ENCODE data around the gene ERGIC1.

Gene ERGIC1

GRCh38 chr5:172815631-172816030 is 18.4 kb upstream of the ERGIC1 start:
- no peak for TF ChIP-seq CTCF (IDR thresholded peaks at IDR 0.05; ENCODE audit: insufficient read depth, low read depth, low read length, missing control alignments)
- H3K4me3 ChIP-seq (ENCODE audit: low read length) = no peak overlapping the region
- DNase-seq (ENCODE audit: low read depth) = no peak

GRCh38 chr5:172816925-172817562 is 17.0 kb upstream of the ERGIC1 start:
- DNase-seq (ENCODE audit: low read depth) = peak; percentile 93
- no peak for TF ChIP-seq CTCF (IDR thresholded peaks at IDR 0.05; ENCODE audit: insufficient read depth, low read depth, low read length, missing control alignments)
- no peak overlapping the region for H3K4me3 ChIP-seq (ENCODE audit: low read length)

GRCh38 chr5:172817664-172818063 is 16.4 kb upstream of the ERGIC1 start:
- TF ChIP-seq CTCF (IDR thresholded peaks at IDR 0.05; ENCODE audit: insufficient read depth, low read depth, low read length, missing control alignments) = no peak
- H3K4me3 ChIP-seq (ENCODE audit: low read length) = no peak overlapping the region
- no peak for DNase-seq (ENCODE audit: low read depth)

GRCh38 chr5:172818081-172818480 is 16.0 kb upstream of the ERGIC1 start:
- no peak for DNase-seq (ENCODE audit: low read depth)
- no peak for TF ChIP-seq CTCF (IDR thresholded peaks at IDR 0.05; ENCODE audit: insufficient read depth, low read depth, low read length, missing control alignments)
- H3K4me3 ChIP-seq (ENCODE audit: low read length) = no peak overlapping the region

GRCh38 chr5:172819569-172819968 is 14.5 kb upstream of the ERGIC1 start:
- no peak overlapping the region for H3K4me3 ChIP-seq (ENCODE audit: low read length)
- TF ChIP-seq CTCF (IDR thresholded peaks at IDR 0.05; ENCODE audit: insufficient read depth, low read depth, low read length, missing control alignments) = no peak

GRCh38 chr5:172820046-172820767 is 13.8 kb upstream of the ERGIC1 start:
- peak; percentile 99 for DNase-seq (ENCODE audit: low read depth)
- no peak overlapping the region for H3K4me3 ChIP-seq (ENCODE audit: low read length)
- no peak for TF ChIP-seq CTCF (IDR thresholded peaks at IDR 0.05; ENCODE audit: insufficient read depth, low read depth, low read length, missing control alignments)

More at GRCh38 chr5:172819569-172819968, 14.5 kb upstream of the ERGIC1 start:
- no peak for DNase-seq (ENCODE audit: low read depth)

Measured in epithelial cell of esophagus (primary cell).